AG04450 (cell line): ENCODE results near the gene ZNF668. TPM values are rescaled to one million over a fixed set of nuclear protein-coding genes. Genes with fewer than 3 reads are reported as not detected.

Experiments
- CTCF ChIA-PET: fragments of 300-600, 350-600 bp; formaldehyde crosslinking; extraction: SDS; loops from one replicate; lab custom pipeline; 2022; ENCODE audit warnings: antibody characterized with exemption, inconsistent platforms; lab: Charles Lee
- POLR2A ChIA-PET: fragments of 350-600 bp; formaldehyde crosslinking; extraction: SDS; loops from one replicate; lab custom pipeline; 2021; ENCODE audit warnings: antibody characterized with exemption, inconsistent platforms; lab: Yijun Ruan, JAX
- DNase-seq: peaks from one replicate; pipeline ENCODE4 v3.0.0-alpha.2; 2011; ENCODE audit warnings: low read depth, low spot score
- H3K27ac ChIP-seq: one replicate; pipeline ENCODE4 v1.5.1; 2012; ENCODE audit warnings: low read depth, low read length, control low read depth
- H3K27me3 ChIP-seq: one replicate; pipeline ENCODE4 v1.6.0; 2012; ENCODE audit warnings: low read length; ENCODE audit not compliant: control insufficient read depth, insufficient read depth
- H3K4me3 ChIP-seq: 2 replicates; pipeline ENCODE4 v1.5.1; 2011; ENCODE audit warnings: mild to moderate bottlenecking, low read depth, low read length, control low read depth
- H3K9me3 ChIP-seq: 2 replicates; pipeline ENCODE4 v1.5.1; 2012; ENCODE audit warnings: low read length; ENCODE audit not compliant: control insufficient read depth, insufficient read depth
- polyA plus RNA-seq: library from polyadenylated mRNA; depleted of rRNA; stranded (reverse); fragments of >200 nt; gene quantifications from 2 replicates; pipeline ENCODE4 v1.2.3, GENCODE V29; 2011
- TF ChIP-seq, protein P1 (sequence below): IDR thresholded peaks from 2 replicates; pipeline ENCODE4 v1.5.1; 2011; ENCODE audit warnings: low read depth, low read length, control low read depth, inconsistent platforms

Gene ZNF668
- polyA plus RNA-seq, 1 experiment: 5.9 TPM

DNA sequence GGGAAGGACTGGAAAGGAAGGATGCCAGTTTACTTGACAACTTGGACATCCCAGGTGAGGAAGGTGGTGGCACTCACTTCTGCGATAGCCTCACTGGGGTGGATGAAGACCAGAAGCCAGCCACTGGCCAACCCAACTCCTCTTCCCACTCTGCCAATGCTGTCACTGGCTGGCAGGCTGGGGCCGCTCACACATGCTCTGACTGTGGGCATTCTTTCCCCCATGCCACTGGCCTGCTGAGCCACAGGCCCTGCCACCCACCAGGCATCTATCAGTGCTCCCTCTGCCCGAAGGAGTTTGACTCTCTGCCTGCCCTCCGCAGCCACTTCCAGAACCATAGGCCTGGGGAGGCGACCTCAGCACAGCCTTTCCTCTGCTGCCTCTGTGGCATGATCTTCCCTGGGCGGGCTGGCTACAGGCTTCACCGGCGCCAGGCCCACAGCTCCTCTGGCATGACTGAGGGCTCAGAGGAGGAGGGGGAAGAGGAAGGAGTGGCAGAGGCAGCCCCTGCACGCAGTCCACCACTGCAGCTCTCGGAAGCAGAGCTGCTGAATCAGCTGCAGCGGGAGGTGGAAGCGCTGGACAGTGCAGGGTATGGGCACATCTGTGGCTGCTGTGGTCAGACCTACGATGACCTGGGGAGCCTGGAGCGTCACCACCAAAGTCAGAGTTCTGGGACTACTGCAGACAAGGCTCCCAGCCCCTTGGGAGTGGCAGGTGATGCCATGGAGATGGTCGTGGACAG is 4.7 kb upstream of the ZNF668 start:
- ChIA-PET POLR2A (no interaction called here), CTCF (no interaction called here)
- TF ChIP-seq, protein P1, sequence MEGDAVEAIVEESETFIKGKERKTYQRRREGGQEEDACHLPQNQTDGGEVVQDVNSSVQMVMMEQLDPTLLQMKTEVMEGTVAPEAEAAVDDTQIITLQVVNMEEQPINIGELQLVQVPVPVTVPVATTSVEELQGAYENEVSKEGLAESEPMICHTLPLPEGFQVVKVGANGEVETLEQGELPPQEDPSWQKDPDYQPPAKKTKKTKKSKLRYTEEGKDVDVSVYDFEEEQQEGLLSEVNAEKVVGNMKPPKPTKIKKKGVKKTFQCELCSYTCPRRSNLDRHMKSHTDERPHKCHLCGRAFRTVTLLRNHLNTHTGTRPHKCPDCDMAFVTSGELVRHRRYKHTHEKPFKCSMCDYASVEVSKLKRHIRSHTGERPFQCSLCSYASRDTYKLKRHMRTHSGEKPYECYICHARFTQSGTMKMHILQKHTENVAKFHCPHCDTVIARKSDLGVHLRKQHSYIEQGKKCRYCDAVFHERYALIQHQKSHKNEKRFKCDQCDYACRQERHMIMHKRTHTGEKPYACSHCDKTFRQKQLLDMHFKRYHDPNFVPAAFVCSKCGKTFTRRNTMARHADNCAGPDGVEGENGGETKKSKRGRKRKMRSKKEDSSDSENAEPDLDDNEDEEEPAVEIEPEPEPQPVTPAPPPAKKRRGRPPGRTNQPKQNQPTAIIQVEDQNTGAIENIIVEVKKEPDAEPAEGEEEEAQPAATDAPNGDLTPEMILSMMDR: no peak

DNA sequence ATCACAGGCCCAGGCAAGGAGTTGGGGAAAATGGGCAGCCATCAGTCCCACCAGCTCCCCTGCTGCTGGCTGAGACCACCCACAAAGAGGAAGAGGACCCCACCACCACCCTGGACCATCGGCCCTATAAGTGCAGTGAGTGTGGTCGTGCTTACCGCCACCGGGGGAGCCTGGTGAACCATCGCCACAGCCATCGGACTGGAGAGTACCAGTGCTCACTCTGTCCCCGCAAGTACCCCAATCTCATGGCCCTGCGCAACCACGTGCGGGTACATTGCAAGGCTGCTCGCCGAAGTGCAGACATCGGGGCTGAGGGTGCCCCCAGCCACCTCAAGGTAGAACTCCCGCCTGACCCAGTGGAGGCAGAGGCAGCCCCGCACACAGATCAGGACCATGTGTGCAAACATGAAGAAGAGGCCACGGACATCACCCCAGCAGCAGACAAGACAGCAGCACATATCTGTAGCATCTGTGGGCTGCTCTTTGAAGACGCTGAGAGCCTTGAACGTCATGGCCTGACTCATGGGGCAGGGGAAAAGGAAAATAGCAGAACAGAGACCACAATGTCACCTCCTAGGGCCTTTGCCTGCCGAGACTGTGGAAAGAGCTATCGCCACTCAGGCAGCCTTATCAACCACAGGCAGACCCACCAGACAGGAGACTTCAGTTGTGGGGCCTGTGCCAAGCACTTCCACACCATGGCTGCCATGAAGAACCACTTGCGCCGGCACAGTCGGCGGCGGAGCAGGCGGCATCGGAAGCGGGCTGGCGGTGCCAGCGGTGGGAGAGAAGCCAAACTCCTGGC is 3.8 kb upstream of the ZNF668 start:
- no peak for DNase-seq
- Histone ChIP-seq H3K9me3 (peaks cover 4% of the 10 kb centered on the region; the same call in 1 of the 2 replicates), H3K27ac (no peak overlapping the region), H3K4me3 (no peak overlapping the region), H3K27me3 (no peaks in the 10 kb centered on the region)
- ChIA-PET CTCF (no interaction called here), POLR2A (no interaction called here)
- TF ChIP-seq, protein P1: 0 out of 2 replicates have a peak, but pooled peaks have one; percentile 3

More for the DNA sequence above, 4.7 kb upstream of the ZNF668 start:
- DNase-seq: no peak
- H3K4me3 ChIP-seq: no peak overlapping the region
- H3K9me3 ChIP-seq: peaks cover 4% of the 10 kb centered on the region; the same call in 1 of the 2 replicates
- H3K27me3 ChIP-seq: no peaks in the 10 kb centered on the region
- H3K27ac ChIP-seq: no peak overlapping the region

DNA sequence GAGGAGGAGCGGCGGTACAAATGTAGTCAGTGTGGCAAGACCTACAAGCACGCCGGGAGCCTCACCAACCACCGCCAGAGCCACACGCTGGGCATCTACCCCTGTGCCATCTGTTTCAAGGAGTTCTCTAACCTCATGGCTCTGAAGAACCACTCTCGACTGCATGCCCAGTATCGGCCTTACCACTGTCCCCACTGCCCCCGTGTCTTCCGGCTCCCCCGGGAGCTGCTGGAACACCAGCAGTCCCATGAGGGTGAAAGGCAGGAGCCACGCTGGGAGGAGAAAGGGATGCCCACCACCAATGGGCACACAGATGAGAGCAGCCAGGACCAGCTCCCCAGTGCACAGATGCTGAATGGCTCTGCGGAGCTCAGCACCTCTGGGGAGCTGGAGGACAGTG is 3.0 kb upstream of the ZNF668 start:
- no peak for DNase-seq
- Histone ChIP-seq H3K27ac (no peak overlapping the region), H3K27me3 (no peaks in the 10 kb centered on the region), H3K4me3 (no peak overlapping the region), H3K9me3 (peaks cover 4% of the 10 kb centered on the region; the same call in 1 of the 2 replicates)
- ChIA-PET CTCF (no interaction called here), POLR2A (no interaction called here)
- TF ChIP-seq, protein P1: no peak

DNA sequence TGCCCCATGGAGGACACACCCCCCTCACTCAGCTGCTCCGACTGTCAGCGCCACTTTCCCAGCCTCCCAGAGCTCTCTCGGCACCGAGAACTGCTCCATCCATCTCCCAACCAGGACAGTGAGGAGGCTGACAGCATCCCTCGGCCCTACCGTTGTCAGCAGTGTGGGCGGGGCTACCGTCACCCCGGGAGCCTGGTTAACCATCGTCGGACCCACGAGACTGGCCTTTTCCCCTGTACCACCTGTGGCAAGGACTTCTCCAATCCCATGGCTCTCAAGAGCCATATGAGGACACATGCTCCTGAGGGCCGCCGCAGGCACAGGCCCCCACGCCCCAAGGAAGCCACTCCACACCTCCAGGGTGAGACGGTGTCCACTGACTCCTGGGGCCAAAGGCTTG is 2.3 kb upstream of the ZNF668 start:
- ChIA-PET CTCF (interaction anchor here (0.9 kb wide), 1 partner anchor 343 kb away, joined by 3 read pairs; no protein-coding TSS in a partner anchor), POLR2A (no interaction called here)
- H3K4me3 ChIP-seq: no peak overlapping the region
- TF ChIP-seq, protein P1: no peak
- peaks cover 4% of the 10 kb centered on the region; the same call in 1 of the 2 replicates for H3K9me3 ChIP-seq
- DNase-seq: no peak
- no peak overlapping the region for H3K27ac ChIP-seq
- no peaks in the 10 kb centered on the region for H3K27me3 ChIP-seq
